Fibroblast of skin of right quadriceps (primary cell): ENCODE measurements around the gene IKZF2.
"Not testable (repeated sequence)": the region's sequence is repeated elsewhere in the genome, so short reads cannot be mapped to it uniquely, and the experiment has no call there.

Source experiments
- DNase-seq: peaks from one replicate; pipeline ENCODE4 v3.0.0-alpha.2; 2013

The IKZF2 gene

GRCh38 chr2:213022987-213023386 lies 128.4 kb downstream of the IKZF2 start:
- DNase-seq: no peak

DNA sequence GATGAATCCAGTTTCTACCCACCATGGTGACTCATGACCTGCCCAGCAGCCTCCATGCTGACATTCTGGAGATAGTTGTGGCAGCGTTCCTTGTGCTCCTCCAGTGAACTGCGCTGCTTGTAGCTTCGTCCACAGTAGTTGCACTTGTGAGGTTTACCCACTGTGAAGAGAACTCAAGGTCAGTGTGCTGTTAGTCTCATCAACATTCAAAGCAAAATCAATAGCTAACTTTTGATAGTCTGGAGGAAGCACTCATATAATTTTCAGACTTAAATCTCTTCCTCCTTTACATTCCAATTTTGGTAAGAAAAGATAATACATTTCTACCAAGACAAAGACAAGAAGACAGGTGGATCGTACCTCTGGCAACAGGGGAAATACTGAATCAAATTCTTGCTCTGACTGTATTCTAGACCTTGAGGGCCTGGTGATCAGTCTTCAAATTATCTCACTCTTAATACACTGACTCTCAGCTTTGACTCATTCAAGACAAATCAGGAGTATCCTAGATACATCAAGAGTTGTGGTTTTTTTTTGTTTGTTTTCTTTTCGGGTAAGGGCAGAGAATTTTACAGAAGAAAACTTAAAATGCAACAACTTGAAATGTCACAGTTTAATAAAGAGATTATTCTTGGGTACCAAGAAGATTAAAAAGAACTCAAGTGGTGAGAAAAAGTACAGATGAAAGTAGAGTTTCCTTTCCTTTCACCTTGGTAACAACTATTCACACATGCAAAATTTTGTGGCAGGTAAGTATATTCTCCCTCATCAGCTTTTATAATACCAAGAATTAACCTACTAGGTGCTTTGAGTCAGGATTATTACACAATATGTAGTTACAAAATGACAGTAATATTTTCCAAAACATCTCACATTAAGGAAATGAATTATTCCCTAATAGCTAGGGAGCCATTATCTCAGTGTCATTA lies 129.2 kb downstream of the IKZF2 start:
- peak; percentile 28 for DNase-seq

- DNase-seq: not testable (repeated sequence)
Observed at GRCh38 chr2:213020913-213021312, 130.5 kb downstream of the IKZF2 start.

DNA sequence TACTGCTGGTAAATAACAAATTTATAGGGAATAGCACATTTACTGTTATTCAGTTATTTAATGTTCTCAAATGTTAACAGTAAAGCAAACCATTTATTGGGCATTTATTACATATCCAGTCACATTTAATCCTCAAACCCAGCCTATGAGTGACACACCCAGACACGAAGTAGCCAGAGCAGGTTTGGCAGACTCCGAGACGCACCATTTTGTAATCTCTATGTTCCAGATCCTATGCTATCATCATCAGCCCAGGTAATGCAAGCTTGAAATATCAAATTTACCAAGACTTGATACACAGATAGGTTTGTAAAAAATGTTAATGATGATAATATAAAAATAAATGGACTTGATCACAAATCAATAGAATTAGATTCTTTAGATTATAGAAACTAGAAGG lies 131.1 kb downstream of the IKZF2 start:
- no peak for DNase-seq

GRCh38 chr2:213019368-213019767 lies 132.0 kb downstream of the IKZF2 start:
- no peak for DNase-seq

- no peak for DNase-seq
Observed at GRCh38 chr2:213018340-213018901, 133.0 kb downstream of the IKZF2 start.

DNA sequence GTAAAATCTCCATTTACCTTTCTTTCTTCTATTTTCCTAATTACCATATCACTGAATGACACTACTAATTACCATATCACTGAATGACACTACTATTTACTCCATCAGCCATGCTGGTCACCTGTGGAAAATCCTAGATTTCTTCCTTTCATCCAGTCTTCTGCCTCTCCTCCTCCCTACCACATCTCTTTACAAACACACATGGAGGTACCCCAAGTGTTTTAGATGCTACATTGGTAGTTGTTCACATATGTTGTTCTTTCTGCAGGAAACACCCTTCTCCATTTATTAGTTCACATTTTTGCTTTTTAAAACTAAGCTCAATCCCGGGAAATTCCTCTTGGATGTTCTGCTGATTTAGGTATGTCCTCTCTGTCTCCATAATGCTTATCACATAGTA lies 134.0 kb downstream of the IKZF2 start:
- DNase-seq: no peak

- DNase-seq: no peak
Observed at GRCh38 chr2:213016984-213017351, 134.4 kb downstream of the IKZF2 start.

DNA sequence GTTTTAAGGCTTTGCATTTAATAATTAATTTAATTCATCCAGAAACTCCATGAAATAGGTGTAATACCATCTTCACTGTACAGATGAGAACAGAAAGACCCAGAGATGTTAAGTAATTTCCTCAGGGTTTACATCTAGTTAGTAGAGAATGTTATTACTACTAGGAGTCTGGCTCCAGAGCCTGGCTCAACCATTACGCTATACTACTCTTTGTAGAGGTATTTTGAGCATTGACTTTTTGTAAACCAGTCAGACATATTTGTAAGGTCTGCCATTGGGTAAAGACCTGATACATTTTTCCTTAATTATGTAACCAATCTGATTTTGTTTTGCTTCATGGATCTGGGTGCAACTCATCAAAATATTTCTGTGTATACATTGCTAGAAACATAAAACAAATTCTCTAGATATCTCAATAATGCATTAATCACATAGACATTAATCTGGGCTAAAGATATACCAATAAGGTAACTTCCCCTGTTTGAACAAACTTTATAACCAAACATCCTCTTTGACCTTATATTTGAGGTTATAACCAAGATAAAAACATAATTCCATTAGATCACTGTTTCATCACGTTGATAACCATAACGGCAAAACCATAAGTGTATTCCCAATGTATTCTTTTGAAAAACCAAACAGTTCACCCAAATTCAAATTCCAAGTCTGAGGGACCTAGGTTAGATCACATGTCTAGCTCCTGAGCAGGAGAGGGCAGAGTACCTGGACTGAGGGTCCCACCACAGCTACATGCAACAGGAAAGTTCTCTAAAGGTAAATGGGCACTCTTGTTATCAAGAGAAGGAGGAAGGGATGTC lies 135.0 kb downstream of the IKZF2 start:
- DNase-seq: no peak

DNA sequence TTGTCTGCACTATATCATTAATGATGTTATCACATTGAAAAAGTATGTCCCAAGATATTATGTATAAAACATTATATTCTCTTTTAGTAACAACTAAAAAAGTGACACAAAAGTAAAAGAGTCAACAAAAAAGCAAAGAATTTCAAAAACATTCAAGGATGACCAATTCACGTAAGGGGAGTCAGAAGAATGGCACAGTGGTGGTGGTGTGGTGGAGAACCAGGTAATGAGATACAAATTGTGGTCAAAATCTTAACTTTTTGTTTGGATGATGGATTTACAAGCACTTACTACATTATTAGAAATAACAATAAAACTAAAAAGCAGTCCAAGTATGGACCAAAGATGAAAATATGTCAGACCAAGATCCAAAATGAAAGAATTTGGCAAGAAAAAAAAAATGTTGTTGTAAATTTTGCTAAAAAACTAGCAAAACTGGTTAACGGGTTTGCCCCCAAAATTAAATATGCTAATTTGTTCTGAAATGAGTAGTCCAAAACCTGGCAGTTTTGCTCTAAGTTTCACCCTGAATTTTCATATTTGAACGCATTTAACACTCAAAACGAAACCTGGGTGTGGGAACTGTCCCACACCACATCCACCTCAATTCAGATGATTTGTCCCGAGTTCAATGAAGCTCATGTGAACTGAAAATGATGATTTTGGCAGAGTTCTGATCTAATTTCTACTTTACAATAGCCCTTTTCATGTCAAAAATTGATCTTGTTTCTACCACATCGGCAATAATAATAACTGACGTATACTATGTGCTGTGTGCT lies 135.8 kb downstream of the IKZF2 start:
- DNase-seq: no peak

DNA sequence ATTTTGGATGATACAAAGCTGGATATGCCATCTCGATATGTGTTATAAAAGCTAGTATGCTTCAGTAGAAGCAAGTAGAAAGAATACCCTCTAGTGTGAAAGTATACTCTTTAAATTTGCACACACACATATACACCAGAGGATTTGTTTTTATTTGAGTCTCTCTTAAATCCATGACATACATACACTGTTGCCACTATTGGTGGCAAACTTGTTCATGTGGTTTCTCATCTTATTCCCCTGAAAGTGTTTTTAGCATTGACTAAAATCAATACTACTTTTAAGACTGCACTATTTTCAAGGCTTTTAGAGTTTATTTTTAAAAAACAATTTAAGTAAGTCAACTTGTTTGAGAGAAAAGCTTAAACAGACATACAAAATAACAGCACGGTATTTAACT lies 137.4 kb downstream of the IKZF2 start:
- no peak for DNase-seq

- no peak for DNase-seq
Observed at GRCh38 chr2:213011505-213011904, 139.9 kb downstream of the IKZF2 start.

GRCh38 chr2:213010106-213010779 lies 141.2 kb downstream of the IKZF2 start:
- no peak for DNase-seq

DNA sequence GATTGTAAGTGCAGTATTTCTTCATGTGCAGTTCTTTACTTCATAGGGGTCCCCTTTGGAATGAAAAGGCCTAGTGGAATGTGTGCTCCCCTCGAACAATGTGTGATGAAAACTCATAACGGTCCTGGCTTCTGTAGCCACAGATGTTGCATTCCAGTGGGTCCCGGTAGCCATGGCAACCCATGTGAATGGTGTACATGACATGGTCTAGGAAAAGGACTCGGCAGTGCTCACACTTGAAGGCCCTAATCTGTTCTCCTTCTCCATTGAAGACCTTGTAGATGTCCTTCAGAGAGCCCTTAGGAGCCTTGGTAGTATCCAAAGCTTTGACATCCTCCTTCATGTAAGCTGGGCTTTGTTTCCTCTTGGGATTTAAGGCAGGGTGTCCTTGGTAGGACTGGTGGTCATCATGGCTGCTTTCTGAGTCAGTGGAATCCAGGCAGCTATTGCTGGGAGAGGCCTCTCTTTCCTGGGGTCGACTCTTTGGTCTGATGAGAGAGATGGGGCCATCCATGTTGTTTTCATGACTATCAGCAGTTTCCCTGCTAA lies 144.0 kb downstream of the IKZF2 start:
- DNase-seq: peak; percentile 10

DNA sequence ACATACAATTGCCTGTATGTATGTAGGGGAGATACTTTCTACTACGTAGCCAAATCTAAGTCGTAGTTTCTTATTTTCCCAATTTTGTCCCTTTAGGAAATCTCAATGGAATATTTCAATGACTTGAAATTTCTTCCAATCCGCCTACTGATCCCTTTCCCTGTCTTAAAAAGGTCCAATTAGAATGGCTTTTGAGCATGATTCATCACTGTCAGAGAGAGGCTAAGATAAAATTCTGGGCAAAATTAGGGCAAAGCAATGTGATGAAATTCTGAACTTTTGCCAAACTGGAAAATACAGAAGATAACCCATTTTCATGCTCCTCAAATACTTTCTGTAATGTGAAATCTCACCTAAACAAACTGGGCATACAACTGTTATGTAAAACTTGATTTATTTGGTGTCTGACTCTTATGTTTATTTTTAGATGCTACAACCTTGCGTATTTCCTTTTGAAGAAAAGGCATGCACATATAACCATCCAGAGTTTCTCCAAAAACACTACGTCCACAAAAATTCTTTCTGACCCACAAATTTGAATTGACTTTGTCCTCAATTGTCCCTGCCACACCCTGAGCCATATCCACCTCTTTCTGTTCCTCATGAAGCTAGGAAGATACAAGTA lies 147.1 kb downstream of the IKZF2 start:
- no peak for DNase-seq

GRCh38 chr2:213002383-213002782 lies 149.0 kb downstream of the IKZF2 start:
- DNase-seq: no peak

- DNase-seq: no peak
Observed at GRCh38 chr2:213001297-213001910, 150.0 kb downstream of the IKZF2 start.

- DNase-seq: peak; percentile 6
Observed at GRCh38 chr2:212998626-212999359, 152.6 kb downstream of the IKZF2 start.

GRCh38 chr2:212997526-212998020 lies 153.8 kb downstream of the IKZF2 start:
- no peak for DNase-seq

- DNase-seq: peak; percentile 45
Observed at GRCh38 chr2:212995920-212996319, 155.5 kb downstream of the IKZF2 start.
